Ishikawa (cell line): Measurements from ENCODE around the gene SFTPD.

Experiments
- CREB1 ChIP-seq: IDR thresholded peaks from 2 replicates; pipeline ENCODE4 v1.6.1; 2012; ENCODE audit warnings: low read depth
- EGR1 ChIP-seq: IDR thresholded peaks from 2 replicates; pipeline ENCODE4 v1.6.1; 2012
- MAX ChIP-seq: IDR thresholded peaks from 2 replicates; pipeline ENCODE4 v1.6.1; 2012
- RAD21 ChIP-seq: IDR thresholded peaks from 2 replicates; pipeline ENCODE4 v1.6.1; 2012; ENCODE audit warnings: low read depth
- TAF1 ChIP-seq: IDR thresholded peaks from 2 replicates; pipeline ENCODE4 v1.6.1; 2012; ENCODE audit warnings: low read depth, mild to moderate bottlenecking
- TEAD4 ChIP-seq: IDR thresholded peaks from 2 replicates; pipeline ENCODE4 v1.6.1; 2012
- TF ChIP-seq, protein P1 (sequence below): IDR thresholded peaks from 2 replicates; pipeline ENCODE4 v1.6.1; 2012; ENCODE audit warnings: low read depth, mild to moderate bottlenecking

- TF ChIP-seq MAX (no peak), TEAD4 (no peak), RAD21 (no peak), CREB1 (no peak), TAF1 (no peak), EGR1 (no peak)
- TF ChIP-seq, protein P1, sequence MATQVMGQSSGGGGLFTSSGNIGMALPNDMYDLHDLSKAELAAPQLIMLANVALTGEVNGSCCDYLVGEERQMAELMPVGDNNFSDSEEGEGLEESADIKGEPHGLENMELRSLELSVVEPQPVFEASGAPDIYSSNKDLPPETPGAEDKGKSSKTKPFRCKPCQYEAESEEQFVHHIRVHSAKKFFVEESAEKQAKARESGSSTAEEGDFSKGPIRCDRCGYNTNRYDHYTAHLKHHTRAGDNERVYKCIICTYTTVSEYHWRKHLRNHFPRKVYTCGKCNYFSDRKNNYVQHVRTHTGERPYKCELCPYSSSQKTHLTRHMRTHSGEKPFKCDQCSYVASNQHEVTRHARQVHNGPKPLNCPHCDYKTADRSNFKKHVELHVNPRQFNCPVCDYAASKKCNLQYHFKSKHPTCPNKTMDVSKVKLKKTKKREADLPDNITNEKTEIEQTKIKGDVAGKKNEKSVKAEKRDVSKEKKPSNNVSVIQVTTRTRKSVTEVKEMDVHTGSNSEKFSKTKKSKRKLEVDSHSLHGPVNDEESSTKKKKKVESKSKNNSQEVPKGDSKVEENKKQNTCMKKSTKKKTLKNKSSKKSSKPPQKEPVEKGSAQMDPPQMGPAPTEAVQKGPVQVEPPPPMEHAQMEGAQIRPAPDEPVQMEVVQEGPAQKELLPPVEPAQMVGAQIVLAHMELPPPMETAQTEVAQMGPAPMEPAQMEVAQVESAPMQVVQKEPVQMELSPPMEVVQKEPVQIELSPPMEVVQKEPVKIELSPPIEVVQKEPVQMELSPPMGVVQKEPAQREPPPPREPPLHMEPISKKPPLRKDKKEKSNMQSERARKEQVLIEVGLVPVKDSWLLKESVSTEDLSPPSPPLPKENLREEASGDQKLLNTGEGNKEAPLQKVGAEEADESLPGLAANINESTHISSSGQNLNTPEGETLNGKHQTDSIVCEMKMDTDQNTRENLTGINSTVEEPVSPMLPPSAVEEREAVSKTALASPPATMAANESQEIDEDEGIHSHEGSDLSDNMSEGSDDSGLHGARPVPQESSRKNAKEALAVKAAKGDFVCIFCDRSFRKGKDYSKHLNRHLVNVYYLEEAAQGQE: no peak
These were observed 38.6 kb downstream of the SFTPD start for GRCh38 chr10:79910344-79910743.
